H1 (cell line): ENCODE data around the gene FKBP2. TPM values are rescaled to one million over a fixed set of nuclear protein-coding genes. Genes with fewer than 3 reads are reported as not detected.

Source experiments
- BACH1 ChIP-seq: IDR thresholded peaks from 2 replicates; pipeline ENCODE4 v1.6.1; 2012; ENCODE audit warnings: low read length, improper control_type of control experiment
- BCL11A ChIP-seq, 2 experiments: IDR thresholded peaks; one replicate each; pipeline ENCODE4 v1.6.1; 2011; ENCODE audit warnings: low read depth in 2 of 2, low read length in 2 of 2, mild to moderate bottlenecking in 2 of 2
- CHD7 ChIP-seq: fragments of 300-600 bp; sonication (generic); IDR thresholded peaks from 2 replicates; pipeline ENCODE4 v1.7.1; 2012; ENCODE audit warnings: low read length, moderate library complexity, mild to moderate bottlenecking, inconsistent platforms; ENCODE audit not compliant: insufficient replicate concordance
- EP300 ChIP-seq, 2 experiments: IDR thresholded peaks; 1 replicate in 1 of 2; 2 replicates in 1 of 2; pipeline ENCODE4 v1.6.1; 2011 to 2012; ENCODE audit warnings: low read depth in 2 of 2, low read length in 2 of 2, mild to moderate bottlenecking in 2 of 2, borderline replicate concordance in 1 of 2, inconsistent platforms in 1 of 2, moderate library complexity in 1 of 2
- KDM1A ChIP-seq: fragments of 200-600, 300-600 bp; sonication (generic); IDR thresholded peaks from 2 replicates; pipeline ENCODE4 v1.7.1; 2016; ENCODE audit warnings: mild to moderate bottlenecking, low read length, borderline replicate concordance
- PHF8 ChIP-seq: fragments of 200-600 bp; sonication (generic); conservative IDR thresholded peaks from 2 replicates; pipeline ENCODE4 v1.7.1; 2012; ENCODE audit warnings: low read depth, mild to moderate bottlenecking, inconsistent platforms, low read length, moderate library complexity
- RBBP5 ChIP-seq: IDR thresholded peaks from 2 replicates; pipeline ENCODE4 v1.7.1; 2012; ENCODE audit warnings: low read depth, mild to moderate bottlenecking, inconsistent platforms, low read length, moderate library complexity, borderline replicate concordance
- RNF2 ChIP-seq: fragments of 200-900, 300-1000 bp; sonication (generic); IDR thresholded peaks from 2 replicates; pipeline ENCODE4 v1.7.1; 2016; ENCODE audit warnings: borderline replicate concordance, low read depth, mild to moderate bottlenecking, antibody characterized with exemption, low read length; ENCODE audit not compliant: poor library complexity, severe bottlenecking; ENCODE audit errors: missing control alignments
- SIX5 ChIP-seq: IDR thresholded peaks from 2 replicates; pipeline ENCODE4 v1.6.1; 2011; ENCODE audit warnings: mild to moderate bottlenecking, low read depth, low read length
- TAF1 ChIP-seq: IDR thresholded peaks from 2 replicates; pipeline ENCODE4 v1.6.1; 2011; ENCODE audit warnings: mild to moderate bottlenecking, low read depth, low read length
- TBP ChIP-seq: IDR thresholded peaks from 2 replicates; pipeline ENCODE4 v1.6.1; 2011; ENCODE audit warnings: low read depth, low read length, improper control_type of control experiment
- TCF12 ChIP-seq: IDR thresholded peaks from 2 replicates; pipeline ENCODE4 v1.6.1; 2011; ENCODE audit warnings: low read depth, mild to moderate bottlenecking, low read length
- polyA plus RNA-seq, 7 experiments: library from polyadenylated mRNA; depleted of rRNA in 3 of 7; stranded (reverse) in 5 of 7; unstranded in 2 of 7; fragments of >200 nt in 5 of 7; fragments of 200-250 nt in 2 of 7; gene quantifications; 1 replicate in 5 of 7; 2 replicates in 1 of 7; 4 replicates in 1 of 7; pipeline versions ENCODE4 v1.2.1 to v1.2.3, GENCODE V29; 2011 to 2013; ENCODE audit warnings: missing spikeins in 2 of 7, mixed read lengths in 2 of 7
- total RNA-seq: library from RNA; stranded (reverse); fragmentation: NEBNext Ultra II Directional; extraction: Animal tissue kit (Norgen Biotek cat#: 25700); gene quantifications from 2 replicates; pipeline ENCODE4 v1.2.1, GENCODE V29; 2021

FKBP2 gene
- total and polyA plus RNA-seq, 2 of the 8 experiments (the other 6 are each of a cell fraction or from before 2014, with no cell fraction given) = 41.7 to 52.5 TPM

GRCh38 chr11:64245401-64245796 is 4.5 kb downstream of the FKBP2 start (continued):
- TF ChIP-seq CHD7 = no peak
- TF ChIP-seq PHF8 = no peak
- no peak for TF ChIP-seq RNF2
- TF ChIP-seq KDM1A = no peak
- TF ChIP-seq EP300 (IDR thresholded peaks at IDR 0.05; ENCODE audit: borderline replicate concordance in 1 of 2, low read depth in 2 of 2, low read length in 2 of 2) = no peak
- TF ChIP-seq BACH1 = no peak
- TF ChIP-seq SIX5 = no peak
- TF ChIP-seq TBP = no peak
- TF ChIP-seq TAF1 = no peak
- TF ChIP-seq RBBP5 = no peak
- no peak for TF ChIP-seq TCF12
- TF ChIP-seq BCL11A (IDR thresholded peaks at IDR 0.05; ENCODE audit: low read depth in 2 of 2, low read length in 2 of 2) = no peak
